Activated CD4-positive, alpha-beta T cell treated with anti-CD3 and anti-CD28 coated beads, Interleukin-2, amount 50 U/mL, for 1 hour (primary cell): ENCODE measurements around the gene FAM151A.
"Not testable (repeated sequence)": the region's sequence is repeated elsewhere in the genome, so short reads cannot be mapped to it uniquely, and the experiment has no call there.

Experiments used
- DNase-seq: peaks from one replicate; pipeline ENCODE4 v3.0.0-alpha.2; 2020

FAM151A gene

GRCh38 chr1:54636461-54637446 lies 13.4 kb upstream of the FAM151A start:
- not testable (repeated sequence) for DNase-seq

- not testable (repeated sequence) for DNase-seq
Measured at GRCh38 chr1:54635804-54636203, 12.5 kb upstream of the FAM151A start.

- DNase-seq, result no peak
Measured at GRCh38 chr1:54627196-54627595, 3.9 kb upstream of the FAM151A start.

GRCh38 chr1:54624466-54625464 lies 1.4 kb upstream of the FAM151A start:
- DNase-seq, result no peak

- no peak for DNase-seq
Measured at GRCh38 chr1:54619749-54620148, 3.6 kb downstream of the FAM151A start.

- DNase-seq, result no peak
Measured at GRCh38 chr1:54615531-54616279, 7.6 kb downstream of the FAM151A start.

- no peak for DNase-seq
Measured at GRCh38 chr1:54614563-54614962, 8.8 kb downstream of the FAM151A start.

GRCh38 chr1:54614024-54614423 lies 9.3 kb downstream of the FAM151A start:
- no peak for DNase-seq

GRCh38 chr1:54611621-54612020 lies 11.7 kb downstream of the FAM151A start:
- no peak for DNase-seq

GRCh38 chr1:54610601-54611580 lies 12.4 kb downstream of the FAM151A start:
- no peak for DNase-seq

- no peak for DNase-seq
Measured at GRCh38 chr1:54610048-54610447, 13.3 kb downstream of the FAM151A start.

- DNase-seq, result no peak
Measured at GRCh38 chr1:54609301-54609921, 13.9 kb downstream of the FAM151A start.

GRCh38 chr1:54608566-54609230 lies 14.6 kb downstream of the FAM151A start:
- no peak for DNase-seq

GRCh38 chr1:54607821-54608565 lies 15.3 kb downstream of the FAM151A start:
- DNase-seq, result no peak

- no peak for DNase-seq
Measured at GRCh38 chr1:54606990-54607325, 16.4 kb downstream of the FAM151A start.

GRCh38 chr1:54606096-54606989 lies 17.0 kb downstream of the FAM151A start:
- no peak for DNase-seq

GRCh38 chr1:54604572-54605370 lies 18.6 kb downstream of the FAM151A start:
- peak; percentile 4 for DNase-seq

GRCh38 chr1:54604051-54604450 lies 19.3 kb downstream of the FAM151A start:
- no peak for DNase-seq
